Measurements from ENCODE around the gene PAX9. TPM values are rescaled to one million over a fixed set of nuclear protein-coding genes. Genes with fewer than 3 reads are reported as not detected.

Gene PAX9
- total and polyA plus RNA-seq, 9 of the 15 experiments (the other 6 are each of a cell fraction or from before 2014, with no cell fraction given) = 0.87 to 2.4 (median 1.3) TPM

DNA sequence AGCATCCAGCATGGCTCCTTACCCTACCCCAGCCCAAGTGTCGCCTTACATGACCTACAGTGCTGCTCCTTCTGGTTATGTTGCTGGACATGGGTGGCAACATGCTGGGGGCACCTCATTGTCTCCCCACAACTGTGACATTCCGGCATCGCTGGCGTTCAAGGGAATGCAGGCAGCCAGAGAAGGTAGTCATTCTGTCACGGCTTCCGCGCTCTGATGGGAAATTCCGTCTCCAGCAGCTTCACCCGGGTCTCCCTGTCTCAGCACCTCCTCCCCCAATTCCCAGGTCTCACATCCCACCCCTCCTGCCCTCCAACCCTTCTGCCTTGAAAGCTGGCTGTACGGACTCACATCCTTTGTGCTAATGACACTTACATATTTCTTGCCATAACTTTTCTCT, 14.6 kb downstream of the PAX9 start:
- Histone ChIP-seq H3K9me1 (ENCODE audit: control insufficient read depth, insufficient read depth, low read length) (no peaks in the 10 kb centered on the region), H3K27me3 (ENCODE audit: control insufficient read depth in 2 of 2, insufficient read depth in 2 of 2, low read length in 2 of 2) (no peaks in the 10 kb centered on the region), H2AFZ (ENCODE audit: low read depth, low read length) (no peak overlapping the region), H3K79me2 (ENCODE audit: control insufficient read depth, insufficient read depth, low read length) (no peaks in the 10 kb centered on the region), H4K20me1 (replicated peaks; ENCODE audit: control insufficient read depth, insufficient read depth, low read length) (no peaks in the 10 kb centered on the region), H3K9me3 (replicated peaks; ENCODE audit: control insufficient read depth, insufficient read depth, low read depth, low read length) (no peaks in the 10 kb centered on the region), H3K4me1 (replicated peaks in 1 of 2; ENCODE audit: control insufficient read depth in 2 of 2, insufficient read depth in 2 of 2, low read length in 2 of 2) (no peaks in the 10 kb centered on the region), H3K4me3 (no peak overlapping the region), H3K27ac (ENCODE audit: extremely low read depth, low read depth, low read length) (no peak overlapping the region), H3K4me2 (ENCODE audit: insufficient read depth, low read length) (no peak overlapping the region), H3K9ac (ENCODE audit: insufficient read depth in 1 of 2, low read depth in 2 of 2, low read length in 2 of 2) (no peak overlapping the region), H3K36me3 (ENCODE audit: control insufficient read depth, insufficient read depth, low read length) (peaks cover 20% of the 10 kb centered on the region; the same call in 1 of the 3 replicates)
- POLR2A ChIA-PET = interaction anchor here (1.0 kb wide), 1 partner anchor 10 kb away, joined by 4 read pairs; no protein-coding TSS in a partner anchor
- FAIRE-seq = no peak
- intact Hi-C loops (cut with micrococcal nuclease) = no loop called here
- WGBS (ENCODE audit: insufficient coverage, low coverage, missing lambda C conversion rate) = 94% methylated on average over 5 of the region's 10 CpGs
- in situ Hi-C loops (cut with MboI) = no loop called here
- TF ChIP-seq BRCA1 (IDR thresholded peaks at IDR 0.05) = no peak
- TF ChIP-seq BRCA1 (CRISPR knock-in tag; IDR thresholded peaks at IDR 0.05) = no peak
- TF ChIP-seq, protein P1, sequence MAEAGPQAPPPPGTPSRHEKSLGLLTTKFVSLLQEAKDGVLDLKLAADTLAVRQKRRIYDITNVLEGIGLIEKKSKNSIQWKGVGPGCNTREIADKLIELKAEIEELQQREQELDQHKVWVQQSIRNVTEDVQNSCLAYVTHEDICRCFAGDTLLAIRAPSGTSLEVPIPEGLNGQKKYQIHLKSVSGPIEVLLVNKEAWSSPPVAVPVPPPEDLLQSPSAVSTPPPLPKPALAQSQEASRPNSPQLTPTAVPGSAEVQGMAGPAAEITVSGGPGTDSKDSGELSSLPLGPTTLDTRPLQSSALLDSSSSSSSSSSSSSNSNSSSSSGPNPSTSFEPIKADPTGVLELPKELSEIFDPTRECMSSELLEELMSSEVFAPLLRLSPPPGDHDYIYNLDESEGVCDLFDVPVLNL (CRISPR knock-in tag; IDR thresholded peaks at IDR 0.05; ENCODE audit: low read depth) = no peak
- TF ChIP-seq CREBBP (IDR thresholded peaks at IDR 0.05; ENCODE audit: low read depth, low read length) = no peak
- TF ChIP-seq CHCHD3 (CRISPR knock-in tag; IDR thresholded peaks at IDR 0.05) = no peak
- TF ChIP-seq JUN (IDR thresholded peaks at IDR 0.05; ENCODE audit: borderline replicate concordance, low read depth, low read length) = no peak
- no peak for TF ChIP-seq JUN (CRISPR knock-in tag; IDR thresholded peaks at IDR 0.05; ENCODE audit: borderline replicate concordance)
- TF ChIP-seq, protein P2, sequence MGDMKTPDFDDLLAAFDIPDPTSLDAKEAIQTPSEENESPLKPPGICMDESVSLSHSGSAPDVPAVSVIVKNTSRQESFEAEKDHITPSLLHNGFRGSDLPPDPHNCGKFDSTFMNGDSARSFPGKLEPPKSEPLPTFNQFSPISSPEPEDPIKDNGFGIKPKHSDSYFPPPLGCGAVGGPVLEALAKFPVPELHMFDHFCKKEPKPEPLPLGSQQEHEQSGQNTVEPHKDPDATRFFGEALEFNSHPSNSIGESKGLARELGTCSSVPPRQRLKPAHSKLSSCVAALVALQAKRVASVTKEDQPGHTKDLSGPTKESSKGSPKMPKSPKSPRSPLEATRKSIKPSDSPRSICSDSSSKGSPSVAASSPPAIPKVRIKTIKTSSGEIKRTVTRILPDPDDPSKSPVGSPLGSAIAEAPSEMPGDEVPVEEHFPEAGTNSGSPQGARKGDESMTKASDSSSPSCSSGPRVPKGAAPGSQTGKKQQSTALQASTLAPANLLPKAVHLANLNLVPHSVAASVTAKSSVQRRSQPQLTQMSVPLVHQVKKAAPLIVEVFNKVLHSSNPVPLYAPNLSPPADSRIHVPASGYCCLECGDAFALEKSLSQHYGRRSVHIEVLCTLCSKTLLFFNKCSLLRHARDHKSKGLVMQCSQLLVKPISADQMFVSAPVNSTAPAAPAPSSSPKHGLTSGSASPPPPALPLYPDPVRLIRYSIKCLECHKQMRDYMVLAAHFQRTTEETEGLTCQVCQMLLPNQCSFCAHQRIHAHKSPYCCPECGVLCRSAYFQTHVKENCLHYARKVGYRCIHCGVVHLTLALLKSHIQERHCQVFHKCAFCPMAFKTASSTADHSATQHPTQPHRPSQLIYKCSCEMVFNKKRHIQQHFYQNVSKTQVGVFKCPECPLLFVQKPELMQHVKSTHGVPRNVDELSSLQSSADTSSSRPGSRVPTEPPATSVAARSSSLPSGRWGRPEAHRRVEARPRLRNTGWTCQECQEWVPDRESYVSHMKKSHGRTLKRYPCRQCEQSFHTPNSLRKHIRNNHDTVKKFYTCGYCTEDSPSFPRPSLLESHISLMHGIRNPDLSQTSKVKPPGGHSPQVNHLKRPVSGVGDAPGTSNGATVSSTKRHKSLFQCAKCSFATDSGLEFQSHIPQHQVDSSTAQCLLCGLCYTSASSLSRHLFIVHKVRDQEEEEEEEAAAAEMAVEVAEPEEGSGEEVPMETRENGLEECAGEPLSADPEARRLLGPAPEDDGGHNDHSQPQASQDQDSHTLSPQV (IDR thresholded peaks at IDR 0.05) = no peak
- no peak for TF ChIP-seq NCOA1 (IDR thresholded peaks at IDR 0.05; ENCODE audit: low read depth)
- TF ChIP-seq, protein P3, sequence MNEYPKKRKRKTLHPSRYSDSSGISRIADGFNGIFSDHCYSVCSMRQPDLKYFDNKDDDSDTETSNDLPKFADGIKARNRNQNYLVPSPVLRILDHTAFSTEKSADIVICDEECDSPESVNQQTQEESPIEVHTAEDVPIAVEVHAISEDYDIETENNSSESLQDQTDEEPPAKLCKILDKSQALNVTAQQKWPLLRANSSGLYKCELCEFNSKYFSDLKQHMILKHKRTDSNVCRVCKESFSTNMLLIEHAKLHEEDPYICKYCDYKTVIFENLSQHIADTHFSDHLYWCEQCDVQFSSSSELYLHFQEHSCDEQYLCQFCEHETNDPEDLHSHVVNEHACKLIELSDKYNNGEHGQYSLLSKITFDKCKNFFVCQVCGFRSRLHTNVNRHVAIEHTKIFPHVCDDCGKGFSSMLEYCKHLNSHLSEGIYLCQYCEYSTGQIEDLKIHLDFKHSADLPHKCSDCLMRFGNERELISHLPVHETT (CRISPR knock-in tag; conservative IDR thresholded peaks at IDR 0.05 in 1 of 2, IDR thresholded peaks at IDR 0.05 in 1 of 2) = no peak
- TF ChIP-seq ZNF507 (tag; conservative IDR thresholded peaks at IDR 0.05) = no peak
- no peak for TF ChIP-seq HNRNPL (IDR thresholded peaks at IDR 0.05; ENCODE audit: low read depth, low read length)
- no peak for TF ChIP-seq HNRNPUL1 (IDR thresholded peaks at IDR 0.05; ENCODE audit: low read length)
- no peak for TF ChIP-seq SREBF1 (IDR thresholded peaks at IDR 0.05; ENCODE audit: borderline replicate concordance, low read depth, low read length)
- no peak for TF ChIP-seq ZNF830 (CRISPR knock-in tag; IDR thresholded peaks at IDR 0.05)
- no peak for TF ChIP-seq ZFX (CRISPR knock-in tag; IDR thresholded peaks at IDR 0.05)
- TF ChIP-seq SMARCA5 (IDR thresholded peaks at IDR 0.05) = no peak
- TF ChIP-seq HDAC3 (IDR thresholded peaks at IDR 0.05; ENCODE audit: borderline replicate concordance, partially characterized antibody) = no peak
- DNase-seq (ENCODE audit: extremely low read depth in 1 of 4, low spot score in 3 of 4) = no peak
- BruUV-seq (replicated peaks) = no TSS peak
- ATAC-seq = no peak
- CTCF ChIA-PET (ENCODE audit: low intra/inter-chr PET ratio) = no interaction called here

All from K562 (cell line).